AG04450 (cell line): ENCODE data around the gene PCP4L1. TPM values are rescaled to one million over a fixed set of nuclear protein-coding genes. Genes with fewer than 3 reads are reported as not detected.
"Not testable (repeated sequence)": the region's sequence is repeated elsewhere in the genome, so short reads cannot be mapped to it uniquely, and the experiment has no call there.

Experiments used
- CTCF ChIA-PET: fragments of 300-600, 350-600 bp; formaldehyde crosslinking; extraction: SDS; loops from one replicate; lab custom pipeline; 2022; ENCODE audit warnings: antibody characterized with exemption, inconsistent platforms; lab: Charles Lee
- POLR2A ChIA-PET: fragments of 350-600 bp; formaldehyde crosslinking; extraction: SDS; loops from one replicate; lab custom pipeline; 2021; ENCODE audit warnings: antibody characterized with exemption, inconsistent platforms; lab: Yijun Ruan, JAX
- DNase-seq: peaks from one replicate; pipeline ENCODE4 v3.0.0-alpha.2; 2011; ENCODE audit warnings: low read depth, low spot score
- H3K27ac ChIP-seq: one replicate; pipeline ENCODE4 v1.5.1; 2012; ENCODE audit warnings: low read depth, low read length, control low read depth
- H3K27me3 ChIP-seq: one replicate; pipeline ENCODE4 v1.6.0; 2012; ENCODE audit warnings: low read length; ENCODE audit not compliant: control insufficient read depth, insufficient read depth
- H3K4me3 ChIP-seq: 2 replicates; pipeline ENCODE4 v1.5.1; 2011; ENCODE audit warnings: mild to moderate bottlenecking, low read depth, low read length, control low read depth
- H3K9me3 ChIP-seq: 2 replicates; pipeline ENCODE4 v1.5.1; 2012; ENCODE audit warnings: low read length; ENCODE audit not compliant: control insufficient read depth, insufficient read depth
- CTCF ChIP-seq: IDR thresholded peaks from 2 replicates; pipeline ENCODE4 v1.5.1; 2011; ENCODE audit warnings: low read depth, low read length, control low read depth, inconsistent platforms
- polyA plus RNA-seq: library from polyadenylated mRNA; depleted of rRNA; stranded (reverse); fragments of >200 nt; gene quantifications from 2 replicates; pipeline ENCODE4 v1.2.3, GENCODE V29; 2011

The PCP4L1 gene
- polyA plus RNA-seq, 1 experiment: not detected

GRCh38 chr1:161238039-161238473, 20.5 kb upstream of the PCP4L1 start, which contains the start of gene NR1I3:
Gene NR1I3 (minus strand): TSS chr1:161238203. CDS start chr1:161236565, 1,638 bp downstream.
- CTCF ChIA-PET: interaction anchor here (1.1 to 1.6 kb wide), 3 partner anchors 11 to 144 kb away, joined by 3 to 11 read pairs (median 5); no protein-coding TSS in a partner anchor
- no peaks in the 10 kb centered on the region for H3K9me3 ChIP-seq
- POLR2A ChIA-PET: no interaction called here
- H3K27me3 ChIP-seq: peaks cover 11% of the 10 kb centered on the region
- no peak for TF ChIP-seq CTCF
- no peak within 1 kb of the TSS for H3K27ac ChIP-seq
- DNase-seq: no peak
- H3K4me3 ChIP-seq: no peak within 1 kb of the TSS

GRCh38 chr1:161241682-161242081, 16.9 kb upstream of the PCP4L1 start:
- Histone ChIP-seq H3K4me3 (no peak overlapping the region), H3K27me3 (peaks cover 9% of the 10 kb centered on the region), H3K27ac (no peak overlapping the region), H3K9me3 (no peaks in the 10 kb centered on the region)
- CTCF ChIA-PET: interaction anchor here (1.3 kb wide), 1 partner anchor 15 kb away, joined by 4 read pairs; no protein-coding TSS in a partner anchor
- no peak for TF ChIP-seq CTCF
- POLR2A ChIA-PET: no interaction called here
- DNase-seq: no peak

- ChIA-PET POLR2A (no interaction called here), CTCF (interaction anchor here (0.9 to 2.0 kb wide), 3 partner anchors 16 to 140 kb away, joined by 3 to 4 read pairs (median 4); partner anchors contain the start of gene TOMM40L)
- peaks cover 9% of the 10 kb centered on the region for H3K27me3 ChIP-seq
- H3K4me3 ChIP-seq: no peak overlapping the region
- DNase-seq: no peak
- TF ChIP-seq CTCF: no peak
- H3K27ac ChIP-seq: no peak overlapping the region
- H3K9me3 ChIP-seq: no peaks in the 10 kb centered on the region
Observed at GRCh38 chr1:161242313-161242712, 16.2 kb upstream of the PCP4L1 start.

GRCh38 chr1:161244888-161245287, 13.7 kb upstream of the PCP4L1 start:
- no peak overlapping the region for H3K4me3 ChIP-seq
- no peak for DNase-seq
- H3K9me3 ChIP-seq: no peaks in the 10 kb centered on the region
- no peak for TF ChIP-seq CTCF
- H3K27me3 ChIP-seq: peaks cover 9% of the 10 kb centered on the region
- ChIA-PET POLR2A (no interaction called here), CTCF (no interaction called here)
- H3K27ac ChIP-seq: no peak overlapping the region

DNA sequence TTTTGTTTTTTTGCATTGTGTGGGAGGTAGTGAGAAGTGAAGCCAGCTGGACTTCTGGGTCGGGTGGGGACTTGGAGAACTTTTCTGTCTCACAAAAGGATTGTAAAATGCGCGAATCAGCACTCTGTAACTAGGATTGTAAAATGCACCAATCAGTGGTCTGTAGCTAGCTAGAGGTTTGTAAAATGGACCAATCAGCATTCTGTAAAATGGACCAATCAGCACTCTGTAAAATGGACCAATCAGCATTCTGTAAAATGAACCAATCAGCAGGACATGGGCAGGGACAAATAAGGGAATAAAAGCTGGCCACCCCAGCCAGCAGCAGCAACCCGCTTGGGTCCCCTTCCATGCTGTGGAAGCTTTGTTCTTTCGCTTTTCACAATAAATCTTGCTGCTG, 8.4 kb upstream of the PCP4L1 start:
- not testable (repeated sequence) for DNase-seq, H3K4me3 ChIP-seq, H3K9me3 ChIP-seq, H3K27me3 ChIP-seq, H3K27ac ChIP-seq
- ChIA-PET CTCF (interaction anchor here (1.2 to 3.5 kb wide), 3 partner anchors 22 to 42 kb away, joined by 4 to 12 read pairs (median 9); no protein-coding TSS in a partner anchor), POLR2A (interaction anchor here (1.2 kb wide), 1 partner anchor 9 kb away, joined by 3 read pairs; no protein-coding TSS in a partner anchor)
